NCI-H2196 (cell line): Measurements from ENCODE around the gene SAFB.
"Not testable (repeated sequence)": the region's sequence is repeated elsewhere in the genome, so short reads cannot be mapped to it uniquely, and the experiment has no call there.

Experiments used
- DNase-seq: peaks from one replicate; lab custom pipeline; 2025; ENCODE audit not compliant: unreplicated experiment; lab: John Stamatoyannopoulos, UW

Gene SAFB

GRCh38 chr19:5594521-5594950, 28.3 kb upstream of the SAFB start:
- DNase-seq: no peak

- peak; percentile 56 for DNase-seq
Measured at GRCh38 chr19:5595129-5595528, 27.8 kb upstream of the SAFB start.

GRCh38 chr19:5595745-5596144, 27.1 kb upstream of the SAFB start:
- DNase-seq: no peak

- no peak for DNase-seq
Measured at GRCh38 chr19:5600797-5601196, 22.1 kb upstream of the SAFB start.

- DNase-seq: no peak
Measured at GRCh38 chr19:5603626-5604025, 19.3 kb upstream of the SAFB start.

- no peak for DNase-seq
Measured at GRCh38 chr19:5605362-5605761, 17.5 kb upstream of the SAFB start.

GRCh38 chr19:5607318-5608275, 15.3 kb upstream of the SAFB start:
- no peak for DNase-seq

GRCh38 chr19:5608291-5608690, 14.6 kb upstream of the SAFB start:
- DNase-seq: no peak

- DNase-seq: not testable (repeated sequence)
Measured at GRCh38 chr19:5608766-5609165, 14.1 kb upstream of the SAFB start.

GRCh38 chr19:5609881-5610448, 12.9 kb upstream of the SAFB start:
- no peak for DNase-seq

GRCh38 chr19:5612891-5613865, 9.7 kb upstream of the SAFB start:
- DNase-seq: no peak

- DNase-seq: no peak
Measured at GRCh38 chr19:5615756-5616327, 7.0 kb upstream of the SAFB start.

GRCh38 chr19:5617080-5617479, 5.8 kb upstream of the SAFB start:
- no peak for DNase-seq

GRCh38 chr19:5618591-5618990, 4.3 kb upstream of the SAFB start:
- no peak for DNase-seq

- DNase-seq: no peak
Measured at GRCh38 chr19:5619946-5620345, 2.9 kb upstream of the SAFB start.

GRCh38 chr19:5621311-5621944, 1.5 kb upstream of the SAFB start:
- no peak for DNase-seq

GRCh38 chr19:5621945-5622464, 878 bp upstream of the SAFB start:
- no peak for DNase-seq

GRCh38 chr19:5623397-5624017, 624 bp downstream of the SAFB start:
- no peak for DNase-seq

- peak; percentile 14 for DNase-seq
Measured at GRCh38 chr19:5624018-5624663, 1.3 kb downstream of the SAFB start.
